Dermis microvascular lymphatic vessel endothelial cell (primary cell): Measurements from ENCODE around the gene NCOA3. TPM values are rescaled to one million over a fixed set of nuclear protein-coding genes. Genes with fewer than 3 reads are reported as not detected.

Experiments used
- DNase-seq, 2 donors: peaks; one replicate each; pipeline versions ENCODE4 v3.0.0 to v3.0.0-alpha.2; 2010; ENCODE audit warnings: low read depth in 2 of 2
- total RNA-seq: library from RNA; depleted of rRNA; stranded (reverse); fragments of >200 nt; gene quantifications from 2 replicates; pipeline ENCODE4 v1.2.1, GENCODE V29; 2014

Gene NCOA3
- total RNA-seq, 1 donor from 2014 or later = 22.5 TPM

DNA sequence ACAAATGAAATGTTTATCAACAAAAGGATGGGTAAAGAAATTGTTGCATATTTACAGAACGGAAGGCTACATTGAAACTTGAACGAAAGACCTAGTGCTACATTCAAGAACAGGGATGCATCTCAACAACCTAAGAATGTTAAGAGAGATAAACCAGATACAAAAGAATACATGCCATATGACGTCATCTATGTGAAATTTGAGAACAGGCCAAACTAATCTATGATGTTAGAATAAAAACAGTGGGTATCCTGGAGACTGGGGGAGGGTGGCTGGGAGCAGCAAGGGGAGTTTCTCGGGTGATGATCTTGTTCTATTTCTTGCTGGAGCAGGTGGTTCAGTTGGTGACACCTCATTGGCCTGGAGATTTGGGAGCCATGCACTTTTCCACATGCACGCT is 202.1 kb downstream of the NCOA3 start:
- DNase-seq = peak in 1 of 2 donors; percentile 23

DNA sequence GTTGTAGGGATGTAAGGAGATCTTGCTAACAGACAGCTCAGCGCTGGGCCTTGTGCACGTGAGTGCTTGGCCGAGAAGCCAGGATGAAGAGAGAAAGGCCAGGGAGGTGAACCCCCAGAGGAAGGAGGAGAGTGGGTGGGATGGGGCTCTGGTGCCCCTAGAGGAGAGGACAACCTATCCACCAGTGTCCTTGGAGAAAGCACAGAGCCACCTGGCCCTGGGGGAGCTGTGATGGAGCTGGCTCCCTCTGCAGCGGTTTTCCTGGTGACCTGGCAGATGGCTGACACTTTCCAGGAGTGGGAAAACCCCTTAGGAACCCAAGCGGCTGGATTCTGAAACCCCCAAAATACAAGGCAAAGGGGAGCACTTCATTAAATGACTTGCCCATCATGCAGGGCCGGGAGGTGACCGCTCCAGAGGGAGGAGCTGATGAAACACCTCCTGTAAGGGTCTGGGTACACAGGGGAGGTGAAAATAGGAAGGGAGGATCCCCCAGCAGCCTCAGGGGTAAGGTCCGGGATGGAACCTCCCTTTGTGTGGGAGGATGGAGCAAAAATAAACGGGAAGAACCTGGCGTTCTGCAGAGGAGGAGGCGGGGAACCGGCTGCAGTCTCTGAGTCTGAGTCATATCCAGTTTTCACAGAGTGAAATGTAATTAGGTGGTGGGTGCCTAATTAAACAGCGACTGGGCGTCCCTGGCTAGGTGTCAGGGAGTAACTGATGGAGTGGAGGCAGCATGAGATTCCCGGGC is 203.2 kb downstream of the NCOA3 start:
- peak in 1 of 2 donors; percentile 47 for DNase-seq

DNA sequence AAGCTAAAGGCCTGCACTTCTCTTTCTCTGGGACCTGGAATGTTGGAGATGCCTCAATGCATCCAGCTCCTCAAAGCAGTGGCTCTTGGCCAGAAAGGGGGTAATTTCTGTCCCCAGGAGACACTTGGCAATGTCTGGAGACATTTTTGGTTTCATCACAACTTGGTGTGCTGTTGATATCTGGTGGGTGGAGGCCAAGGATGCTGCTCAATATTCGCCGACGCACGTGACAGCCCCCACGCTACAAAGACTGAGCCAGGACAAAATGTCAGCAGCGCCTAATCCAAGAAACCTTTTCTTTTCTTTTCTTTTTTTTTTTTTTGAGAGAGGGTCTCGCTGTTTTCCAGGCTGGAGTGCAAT is 203.8 kb downstream of the NCOA3 start:
- no peak for DNase-seq

DNA sequence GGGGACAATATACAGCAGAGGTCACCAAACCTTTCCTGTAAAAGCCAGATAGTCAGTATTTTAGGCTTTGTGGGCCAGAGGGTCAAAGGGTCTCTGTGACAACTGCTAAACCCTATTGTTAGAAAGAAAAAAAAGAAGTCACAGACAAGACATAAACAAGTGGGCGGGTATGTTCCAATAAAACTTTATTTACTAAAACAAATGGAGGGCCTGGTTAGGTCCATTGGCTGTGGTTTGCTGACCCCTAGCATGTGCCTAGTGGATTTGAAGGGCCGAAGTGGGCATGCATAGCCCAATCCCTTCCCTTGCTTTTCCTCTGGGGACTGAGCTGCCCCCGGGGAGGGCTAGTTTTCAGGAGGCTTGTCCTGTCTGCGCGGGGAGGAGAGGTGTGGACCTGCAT is 204.7 kb downstream of the NCOA3 start:
- no peak for DNase-seq

Other genes starting within 250 kb of the NCOA3 start
- 24.9 and 28.3 TPM in 2 replicates for gene ZMYND8, start 145.2 kb upstream of the NCOA3 start, total RNA-seq